K562 (cell line): Measurements from ENCODE around the gene TTC28. TPM values are rescaled to one million over a fixed set of nuclear protein-coding genes. Genes with fewer than 3 reads are reported as not detected.
A peak's percentile ranks its signal among the peaks of the same experiment; 100 is the strongest.

Experiments
- ATAC-seq: fragments of 200-7000 bp; cut with Tn5 transposase; 3 replicates; pipeline ENCODE4 v1.9.1; 2020; ENCODE audit warnings: moderate library complexity
- BruUV-seq: library from RNA; stranded (reverse); fragments of 400-500 nt; replicated peaks from 2 replicates; lab custom pipeline; 2021; lab: Mats Ljungman, UMichigan
- CTCF ChIA-PET: fragments of 300-600 bp; formaldehyde crosslinking; extraction: SDS; loops from one replicate; lab custom pipeline; 2021; ENCODE audit warnings: low intra/inter-chr PET ratio; lab: Yijun Ruan, JAX
- POLR2A ChIA-PET: fragments of 300-600, 350-650 bp; sonication (Branson Sonifier 250); formaldehyde crosslinking; extraction: SDS; loops from one replicate; lab custom pipeline; 2021; ENCODE audit warnings: antibody characterized with exemption, inconsistent platforms; lab: Yijun Ruan, JAX
- DNase-seq, 4 experiments: peaks; one replicate each; pipeline versions ENCODE4 v3.0.0 to v3.0.0-alpha.2; 2011 to 2018; ENCODE audit warnings: low spot score in 3 of 4, mixed read lengths in 3 of 4; ENCODE audit errors: extremely low read depth in 1 of 4
- FAIRE-seq: peaks from 2 replicates; lab custom pipeline; 2011; peaks lifted over from hg19 to GRCh38; lab: Jason Lieb, UNC
- H2AFZ ChIP-seq: 2 replicates; pipeline ENCODE4 v1.6.0; 2011; ENCODE audit warnings: low read depth, low read length, control low read depth, inconsistent platforms
- H3K27ac ChIP-seq: fragments of 200-600 bp; 3 replicates; pipeline ENCODE4 v1.8.0; 2011; ENCODE audit warnings: low read depth, mild to moderate bottlenecking, control low read depth, inconsistent platforms, low read length, moderate library complexity, mixed read lengths; ENCODE audit errors: extremely low read depth
- H3K27me3 ChIP-seq, 2 experiments: fragments of 300-600 bp in 1 of 2; 2 replicates in 1 of 2; 3 replicates in 1 of 2; pipeline versions ENCODE4 v1.6.0 to v1.8.0; 2011; ENCODE audit warnings: inconsistent platforms in 2 of 2, low read length in 2 of 2, mild to moderate bottlenecking in 1 of 2, mixed read lengths in 1 of 2, moderate library complexity in 1 of 2; ENCODE audit not compliant: control insufficient read depth in 2 of 2, insufficient read depth in 2 of 2
- H3K36me3 ChIP-seq: fragments of 300-600 bp; 3 replicates; pipeline ENCODE4 v1.8.0; 2011; ENCODE audit warnings: mild to moderate bottlenecking, low read length, inconsistent platforms; ENCODE audit not compliant: control insufficient read depth, insufficient read depth
- H3K4me1 ChIP-seq, 2 experiments: fragments of 200-600 bp in 1 of 2; replicated peaks in 1 of 2; 2 replicates in 1 of 2; 3 replicates in 1 of 2; pipeline versions ENCODE4 v1.5.1 to v1.8.0; 2011; ENCODE audit warnings: inconsistent platforms in 2 of 2, low read length in 2 of 2, mild to moderate bottlenecking in 1 of 2, mixed read lengths in 1 of 2, moderate library complexity in 1 of 2; ENCODE audit not compliant: control insufficient read depth in 2 of 2, insufficient read depth in 2 of 2
- H3K4me2 ChIP-seq: 2 replicates; pipeline ENCODE4 v1.6.1; 2011; ENCODE audit warnings: low read length, control low read depth, inconsistent platforms, mixed read lengths; ENCODE audit not compliant: insufficient read depth
- H3K4me3 ChIP-seq: fragments of 200-600 bp; sonication (generic), shearing (Covaris generic); 2 replicates; pipeline ENCODE4 v1.5.1; 2016; ENCODE audit warnings: control low read depth, inconsistent platforms
- H3K79me2 ChIP-seq: fragments of 200-600 bp; 3 replicates; pipeline ENCODE4 v1.8.0; 2011; ENCODE audit warnings: low read length, inconsistent platforms; ENCODE audit not compliant: control insufficient read depth, insufficient read depth
- H3K9ac ChIP-seq, 2 experiments: 2 replicates each; pipeline versions ENCODE4 v1.6.0 to v1.6.1; 2011; ENCODE audit warnings: low read depth in 2 of 2, low read length in 2 of 2, control low read depth in 1 of 2, inconsistent platforms in 1 of 2, mild to moderate bottlenecking in 1 of 2, mixed read lengths in 1 of 2; ENCODE audit not compliant: insufficient read depth in 1 of 2
- H3K9me1 ChIP-seq: one replicate; pipeline ENCODE4 v1.6.0; 2011; ENCODE audit warnings: inconsistent platforms, mild to moderate bottlenecking, low read length, moderate library complexity; ENCODE audit not compliant: control insufficient read depth, insufficient read depth
- H3K9me3 ChIP-seq: replicated peaks from 2 replicates; pipeline ENCODE4 v1.5.1; 2011; ENCODE audit warnings: low read depth, low read length, inconsistent platforms; ENCODE audit not compliant: control insufficient read depth, insufficient read depth
- H4K20me1 ChIP-seq: replicated peaks from 2 replicates; pipeline ENCODE4 v1.6.1; 2011; ENCODE audit warnings: low read length, inconsistent platforms, mixed read lengths; ENCODE audit not compliant: control insufficient read depth, insufficient read depth
- ATF6 ChIP-seq: sonication (generic); formaldehyde crosslinking; IDR thresholded peaks from 2 replicates; pipeline ENCODE4 v1.4.0; 2020; ENCODE audit warnings: mild to moderate bottlenecking, missing genetic modification reagents
- ESRRA ChIP-seq: fragments of 450-650 bp; IDR thresholded peaks from 2 replicates; pipeline ENCODE4 v1.6.1; 2014; ENCODE audit warnings: low read depth, mild to moderate bottlenecking, moderate library complexity, borderline replicate concordance
- MEIS2 ChIP-seq: fragments of 450-650 bp; IDR thresholded peaks from 2 replicates; pipeline ENCODE4 v1.6.1; 2014; ENCODE audit warnings: mild to moderate bottlenecking; ENCODE audit not compliant: partially characterized antibody
- TAF7 ChIP-seq: fragments of 450-650 bp; IDR thresholded peaks from 2 replicates; pipeline ENCODE4 v1.6.1; 2016; ENCODE audit warnings: missing genetic modification characterization, missing compliant biosample characterization
- ZBTB11 ChIP-seq, 3 experiments: fragments of 200-800 bp in 1 of 3; fragments of 250-450 bp in 1 of 3; fragments of 450-650 bp in 1 of 3; sonication (Bioruptor Pico) in 1 of 3; sonication (Bioruptor generic) in 1 of 3; formaldehyde crosslinking in 1 of 3; IDR thresholded peaks; 2 replicates each; pipeline versions ENCODE4 v1.6.1 to v1.8.0; 2016 to 2022; ENCODE audit warnings: mild to moderate bottlenecking in 2 of 3, missing genetic modification characterization in 2 of 3, missing compliant biosample characterization in 1 of 3, moderate library complexity in 1 of 3
- WGBS: fragments of 100-300 bp; shearing (Covaris generic); methylation state at CpG from one replicate; pipeline ENCODE4 v1.1.6; 2016; ENCODE audit warnings: low coverage, mixed read lengths; ENCODE audit not compliant: insufficient coverage; ENCODE audit errors: missing lambda C conversion rate; 5-methylcytosine and 5-hydroxymethylcytosine counted together
- in situ Hi-C: fragments of 300-500 bp; cut with MboI; formaldehyde crosslinking; loops from 4 replicates; pipeline ENCODE4 v1.15.0; 2018; ENCODE audit warnings: inconsistent platforms, mixed read lengths
- intact Hi-C: fragments of 100-400 bp; cut with micrococcal nuclease; formaldehyde crosslinking; loops from 2 replicates; pipeline ENCODE4 v1.14.2; 2022
- polyA plus RNA-seq, 8 experiments: library from polyadenylated mRNA; depleted of rRNA in 4 of 8; stranded (reverse) in 5 of 8; unstranded in 3 of 8; fragments of >200 nt; fragmentation: Nextera tagmentation in 2 of 8; fragmentation: Illumina TruSeq in 1 of 8; extraction: Ambion mirVana in 2 of 8; extraction: Trizol in 1 of 8; gene quantifications; 2 replicates each; pipeline versions ENCODE4 v1.2.1 to v1.2.3, GENCODE V29; 2011 to 2014; ENCODE audit warnings: inconsistent platforms in 1 of 8, missing spikeins in 1 of 8
- total RNA-seq, 7 experiments: library from RNA; depleted of rRNA in 6 of 7; stranded (reverse); fragments of >200 nt in 6 of 7; fragmentation: Illumina TruSeq in 2 of 7; extraction: Trizol in 2 of 7; gene quantifications; 2 replicates each; pipeline versions ENCODE4 v1.2.1 to v1.2.3, GENCODE V29; 2011 to 2021; ENCODE audit warnings: low replicate concordance in 1 of 7

Gene TTC28
- total and polyA plus RNA-seq, 9 of the 15 experiments (the other 6 are each of a cell fraction or from before 2014, with no cell fraction given), result 0.22 to 10.7 (median 3.1) TPM

DNA sequence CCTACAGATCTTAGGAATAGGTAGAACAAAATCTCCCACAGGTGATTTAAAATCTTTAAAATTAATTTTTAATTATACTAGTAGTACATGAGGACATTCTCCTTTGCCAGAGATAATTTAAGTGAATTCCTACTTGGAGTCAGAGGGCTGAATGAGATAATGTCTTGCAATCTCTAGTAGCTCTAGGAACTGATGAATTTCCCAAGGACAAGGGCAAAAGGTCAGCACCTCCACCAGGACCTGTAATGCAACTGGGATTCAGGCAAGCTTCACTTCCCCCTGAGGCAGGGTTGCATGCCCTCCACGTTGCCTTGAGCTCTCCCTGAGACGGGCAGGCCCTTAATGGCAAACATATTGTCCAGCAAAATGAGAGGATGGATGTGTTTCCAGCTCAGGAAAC is 430.2 kb downstream of the TTC28 start:
- Histone ChIP-seq H3K9ac (no peak overlapping the region), H3K9me1 (no peaks in the 10 kb centered on the region), H2AFZ (no peak overlapping the region), H4K20me1 (no peaks in the 10 kb centered on the region), H3K9me3 (no peaks in the 10 kb centered on the region), H3K4me1 (peaks cover 8 to 37% of the 10 kb centered on the region in 2 experiments; a peak in 4 of 5 replicates), H3K4me3 (no peak overlapping the region), H3K4me2 (no peak overlapping the region), H3K79me2 (no peaks in the 10 kb centered on the region), H3K36me3 (no peaks in the 10 kb centered on the region), H3K27me3 (no peaks in the 10 kb centered on the region), H3K27ac (peak overlapping the region; percentile 45; the same call in 1 of the 3 replicates)
- WGBS, result 27% methylated on average over 2 of the region's 2 CpGs
- no TSS peak for BruUV-seq
- ATAC-seq, result no peak
- DNase-seq, result no peak
- peak; percentile 64; the same call in 1 of the 2 replicates for TF ChIP-seq ESRRA
- no peak for TF ChIP-seq TAF7 (tag)
- intact Hi-C loops (loop anchor here (10.0 kb wide), 1 partner anchor 345 kb away; no protein-coding TSS in a partner anchor), in situ Hi-C loops (no loop called here)
- FAIRE-seq, result no peak
- ChIA-PET POLR2A (interaction anchor here (1.1 kb wide), 1 partner anchor 12 kb away, joined by 3 read pairs; no protein-coding TSS in a partner anchor), CTCF (no interaction called here)

DNA sequence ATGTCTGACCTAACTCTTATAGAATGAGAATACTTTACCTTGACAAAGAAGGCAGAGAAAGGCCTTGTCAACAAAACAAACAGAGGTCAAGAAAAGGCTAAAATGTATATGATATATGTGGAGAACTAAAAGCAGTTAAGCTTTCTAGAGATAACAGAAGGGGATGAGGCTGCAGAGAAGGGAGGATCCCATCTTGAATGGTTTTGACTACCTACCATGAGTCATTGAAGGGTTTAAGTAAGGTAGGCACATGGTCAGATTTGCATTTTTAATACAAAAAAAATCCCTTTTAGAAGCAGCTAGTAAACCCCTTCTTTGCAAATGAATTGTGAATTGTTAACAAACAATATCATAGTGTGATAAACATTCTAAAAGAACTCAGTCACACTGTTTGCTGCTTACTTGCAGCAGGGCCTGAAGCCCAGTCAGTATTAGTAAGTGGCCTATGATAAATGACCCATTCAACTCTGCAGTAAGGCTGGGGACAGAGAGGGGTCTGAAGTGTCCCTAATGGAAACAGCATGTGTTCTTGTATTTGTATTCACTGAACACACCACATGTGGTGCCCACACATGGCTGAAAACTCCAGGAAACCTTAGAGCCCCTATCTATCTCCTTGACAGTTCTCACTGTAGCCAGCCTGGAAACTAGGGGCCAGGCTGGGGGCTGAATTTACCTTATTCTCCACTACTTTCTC is 431.8 kb downstream of the TTC28 start:
- intact Hi-C loops (loop anchor here (10.0 kb wide), 1 partner anchor 347 kb away; no protein-coding TSS in a partner anchor), in situ Hi-C loops (no loop called here)
- Histone ChIP-seq H3K4me1 (peaks cover 15 to 50% of the 10 kb centered on the region in 2 experiments), H3K4me2 (no peak overlapping the region; the same call in 1 of the 2 replicates), H4K20me1 (no peaks in the 10 kb centered on the region), H3K79me2 (no peaks in the 10 kb centered on the region), H3K27ac (peak overlapping the region; percentile 73), H2AFZ (peak overlapping the region; percentile 37), H3K9me1 (no peaks in the 10 kb centered on the region), H3K27me3 (no peaks in the 10 kb centered on the region), H3K9me3 (no peaks in the 10 kb centered on the region), H3K9ac (peak overlapping the region in 1 of 2 experiments; percentile 1; a peak in 1 of 4 replicates), H3K36me3 (no peaks in the 10 kb centered on the region), H3K4me3 (no peak overlapping the region)
- ATAC-seq, result peak; percentile 68
- ChIA-PET POLR2A (interaction anchor here (0.8 kb wide), 1 partner anchor 55 kb away, joined by 4 read pairs; no protein-coding TSS in a partner anchor), CTCF (no interaction called here)
- peak; percentile 16 to 52 (median 30) for DNase-seq
- peak; percentile 40 for FAIRE-seq
- BruUV-seq, result no TSS peak
- TF ChIP-seq ATF6 (CRISPR knock-in tag) (no peak), MEIS2 (peak; percentile 46), ZBTB11 (CRISPR knock-in tag; IDR thresholded peaks at IDR 0.05) (0 out of 6 replicates have a peak, but pooled peaks of 1 of the 3 experiments have one; percentile 22)
